WERI-Rb-1 (cell line): ENCODE data around the gene SLC35B2.

Source experiments
- DNase-seq: peaks from one replicate; pipeline ENCODE4 v3.0.0-alpha.2; 2020
- H3K27ac ChIP-seq: fragments of 250-450 bp; sonication (Bioruptor Pico); 2 replicates; pipeline ENCODE4 v1.5.1; 2020; ENCODE audit warnings: mild to moderate bottlenecking, moderate library complexity
- H3K27me3 ChIP-seq: fragments of 250-450 bp; sonication (Bioruptor Pico); 2 replicates; pipeline ENCODE4 v1.5.1; 2021; ENCODE audit warnings: mild to moderate bottlenecking, low read depth, moderate library complexity; ENCODE audit not compliant: insufficient read depth, severe bottlenecking
- H3K36me3 ChIP-seq: fragments of 250-450 bp; sonication (Bioruptor Pico); 2 replicates; pipeline ENCODE4 v1.5.1; 2020; ENCODE audit warnings: mild to moderate bottlenecking, moderate library complexity
- H3K4me3 ChIP-seq: 2 replicates; pipeline ENCODE4 v1.5.1; 2011; ENCODE audit warnings: low read depth, mild to moderate bottlenecking, control low read depth, low read length
- H3K9me3 ChIP-seq: fragments of 250-450 bp; sonication (Bioruptor Pico); 2 replicates; pipeline ENCODE4 v1.5.1; 2021; ENCODE audit warnings: mild to moderate bottlenecking, moderate library complexity; ENCODE audit not compliant: severe bottlenecking
- CTCF ChIP-seq: IDR thresholded peaks from 2 replicates; pipeline ENCODE4 v1.5.1; 2011; ENCODE audit warnings: low read depth, mild to moderate bottlenecking, control low read depth, inconsistent platforms, low read length

Gene SLC35B2

GRCh38 chr6:44275271-44275748, 18.0 kb upstream of the SLC35B2 start:
- DNase-seq, result no peak
- H3K9me3 ChIP-seq, result no peaks in the 10 kb centered on the region
- no peaks in the 10 kb centered on the region for H3K27me3 ChIP-seq
- no peak overlapping the region for H3K4me3 ChIP-seq
- H3K36me3 ChIP-seq, result peaks cover 40% of the 10 kb centered on the region
- no peak overlapping the region for H3K27ac ChIP-seq
- no peak for TF ChIP-seq CTCF

- no peak overlapping the region for H3K27ac ChIP-seq
- DNase-seq, result no peak
- TF ChIP-seq CTCF, result no peak
- H3K4me3 ChIP-seq, result no peak overlapping the region
- H3K9me3 ChIP-seq, result no peaks in the 10 kb centered on the region
- peaks cover 40% of the 10 kb centered on the region for H3K36me3 ChIP-seq
- H3K27me3 ChIP-seq, result no peaks in the 10 kb centered on the region
These were observed 16.3 kb upstream of the SLC35B2 start for GRCh38 chr6:44273617-44274016.

- DNase-seq, result no peak
- no peak overlapping the region for H3K27ac ChIP-seq
- H3K9me3 ChIP-seq, result no peaks in the 10 kb centered on the region
- H3K27me3 ChIP-seq, result no peaks in the 10 kb centered on the region
- TF ChIP-seq CTCF, result no peak
- peaks cover 40% of the 10 kb centered on the region for H3K36me3 ChIP-seq
- no peak overlapping the region for H3K4me3 ChIP-seq
These were observed 15.8 kb upstream of the SLC35B2 start for GRCh38 chr6:44272999-44273566.

GRCh38 chr6:44272529-44272928, 15.2 kb upstream of the SLC35B2 start:
- H3K27me3 ChIP-seq, result no peaks in the 10 kb centered on the region

GRCh38 chr6:44271914-44272313, 14.6 kb upstream of the SLC35B2 start:
- Histone ChIP-seq H3K9me3 (no peaks in the 10 kb centered on the region), H3K27me3 (no peaks in the 10 kb centered on the region), H3K36me3 (peaks cover 38% of the 10 kb centered on the region), H3K4me3 (no peak overlapping the region), H3K27ac (no peak overlapping the region)
- no peak for DNase-seq
- no peak for TF ChIP-seq CTCF

More at GRCh38 chr6:44272529-44272928, 15.2 kb upstream of the SLC35B2 start:
- no peak for TF ChIP-seq CTCF
- Histone ChIP-seq H3K36me3 (peaks cover 40% of the 10 kb centered on the region), H3K27ac (no peak overlapping the region), H3K4me3 (no peak overlapping the region), H3K9me3 (no peaks in the 10 kb centered on the region)
- no peak for DNase-seq

- H3K27me3 ChIP-seq, result no peaks in the 10 kb centered on the region
- H3K9me3 ChIP-seq, result no peaks in the 10 kb centered on the region
- DNase-seq, result no peak
- H3K4me3 ChIP-seq, result peak overlapping the region; percentile 44
- peak overlapping the region; percentile 59 for H3K27ac ChIP-seq
- no peak for TF ChIP-seq CTCF
- H3K36me3 ChIP-seq, result peaks cover 32% of the 10 kb centered on the region
These were observed 14.0 kb upstream of the SLC35B2 start for GRCh38 chr6:44271406-44271723.
